H1 (cell line): ENCODE results near the gene HNRNPAB. TPM values are rescaled to one million over a fixed set of nuclear protein-coding genes. Genes with fewer than 3 reads are reported as not detected.

ENCODE experiments used
- BRCA1 ChIP-seq: IDR thresholded peaks from 2 replicates; pipeline ENCODE4 v1.6.1; 2012; ENCODE audit warnings: low read depth, low read length, improper control_type of control experiment
- CHD1 ChIP-seq: IDR thresholded peaks from 2 replicates; pipeline ENCODE4 v1.6.1; 2012; ENCODE audit warnings: low read depth, low read length, improper control_type of control experiment
- SUZ12 ChIP-seq: fragments of 200-600 bp; sonication (generic); IDR thresholded peaks from 2 replicates; pipeline ENCODE4 v1.6.1; 2012; ENCODE audit warnings: mild to moderate bottlenecking, inconsistent platforms, low read length, moderate library complexity, mixed read lengths
- TAF1 ChIP-seq: IDR thresholded peaks from 2 replicates; pipeline ENCODE4 v1.6.1; 2011; ENCODE audit warnings: mild to moderate bottlenecking, low read depth, low read length
- polyA plus RNA-seq, 7 experiments: library from polyadenylated mRNA; depleted of rRNA in 3 of 7; stranded (reverse) in 5 of 7; unstranded in 2 of 7; fragments of >200 nt in 5 of 7; fragments of 200-250 nt in 2 of 7; gene quantifications; 1 replicate in 5 of 7; 2 replicates in 1 of 7; 4 replicates in 1 of 7; pipeline versions ENCODE4 v1.2.1 to v1.2.3, GENCODE V29; 2011 to 2013; ENCODE audit warnings: missing spikeins in 2 of 7, mixed read lengths in 2 of 7
- total RNA-seq: library from RNA; stranded (reverse); fragmentation: NEBNext Ultra II Directional; extraction: Animal tissue kit (Norgen Biotek cat#: 25700); gene quantifications from 2 replicates; pipeline ENCODE4 v1.2.1, GENCODE V29; 2021
- TF ChIP-seq, protein P1 (sequence below): fragments of 300-600 bp; sonication (generic); IDR thresholded peaks from 2 replicates; pipeline ENCODE4 v1.7.1; 2012; ENCODE audit warnings: low read length, moderate library complexity, mild to moderate bottlenecking, inconsistent platforms; ENCODE audit not compliant: insufficient replicate concordance

Gene HNRNPAB
- total and polyA plus RNA-seq, 2 of the 8 experiments (the other 6 are each of a cell fraction or from before 2014, with no cell fraction given) = 373 to 563 TPM

DNA sequence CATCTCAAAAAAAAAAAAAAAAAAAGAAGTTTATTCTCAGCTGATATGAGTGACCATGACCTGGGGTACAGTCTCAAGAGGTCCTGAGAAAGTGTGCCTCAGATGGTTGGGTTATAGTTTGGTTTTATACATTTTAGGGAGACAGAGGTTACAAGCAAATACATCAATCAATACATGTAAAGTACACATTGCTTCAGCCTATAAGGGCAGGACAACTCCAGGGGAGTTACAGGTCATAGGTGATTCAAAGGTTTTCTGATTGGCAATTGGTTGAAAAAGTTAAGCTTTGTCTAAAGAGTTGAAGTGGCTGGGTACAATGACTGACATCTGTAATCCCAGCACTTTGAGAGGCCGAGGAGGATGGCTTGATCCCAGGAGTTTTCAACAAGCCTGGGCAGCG, 14.9 kb upstream of the HNRNPAB start (continued):
- TF ChIP-seq, protein P1, sequence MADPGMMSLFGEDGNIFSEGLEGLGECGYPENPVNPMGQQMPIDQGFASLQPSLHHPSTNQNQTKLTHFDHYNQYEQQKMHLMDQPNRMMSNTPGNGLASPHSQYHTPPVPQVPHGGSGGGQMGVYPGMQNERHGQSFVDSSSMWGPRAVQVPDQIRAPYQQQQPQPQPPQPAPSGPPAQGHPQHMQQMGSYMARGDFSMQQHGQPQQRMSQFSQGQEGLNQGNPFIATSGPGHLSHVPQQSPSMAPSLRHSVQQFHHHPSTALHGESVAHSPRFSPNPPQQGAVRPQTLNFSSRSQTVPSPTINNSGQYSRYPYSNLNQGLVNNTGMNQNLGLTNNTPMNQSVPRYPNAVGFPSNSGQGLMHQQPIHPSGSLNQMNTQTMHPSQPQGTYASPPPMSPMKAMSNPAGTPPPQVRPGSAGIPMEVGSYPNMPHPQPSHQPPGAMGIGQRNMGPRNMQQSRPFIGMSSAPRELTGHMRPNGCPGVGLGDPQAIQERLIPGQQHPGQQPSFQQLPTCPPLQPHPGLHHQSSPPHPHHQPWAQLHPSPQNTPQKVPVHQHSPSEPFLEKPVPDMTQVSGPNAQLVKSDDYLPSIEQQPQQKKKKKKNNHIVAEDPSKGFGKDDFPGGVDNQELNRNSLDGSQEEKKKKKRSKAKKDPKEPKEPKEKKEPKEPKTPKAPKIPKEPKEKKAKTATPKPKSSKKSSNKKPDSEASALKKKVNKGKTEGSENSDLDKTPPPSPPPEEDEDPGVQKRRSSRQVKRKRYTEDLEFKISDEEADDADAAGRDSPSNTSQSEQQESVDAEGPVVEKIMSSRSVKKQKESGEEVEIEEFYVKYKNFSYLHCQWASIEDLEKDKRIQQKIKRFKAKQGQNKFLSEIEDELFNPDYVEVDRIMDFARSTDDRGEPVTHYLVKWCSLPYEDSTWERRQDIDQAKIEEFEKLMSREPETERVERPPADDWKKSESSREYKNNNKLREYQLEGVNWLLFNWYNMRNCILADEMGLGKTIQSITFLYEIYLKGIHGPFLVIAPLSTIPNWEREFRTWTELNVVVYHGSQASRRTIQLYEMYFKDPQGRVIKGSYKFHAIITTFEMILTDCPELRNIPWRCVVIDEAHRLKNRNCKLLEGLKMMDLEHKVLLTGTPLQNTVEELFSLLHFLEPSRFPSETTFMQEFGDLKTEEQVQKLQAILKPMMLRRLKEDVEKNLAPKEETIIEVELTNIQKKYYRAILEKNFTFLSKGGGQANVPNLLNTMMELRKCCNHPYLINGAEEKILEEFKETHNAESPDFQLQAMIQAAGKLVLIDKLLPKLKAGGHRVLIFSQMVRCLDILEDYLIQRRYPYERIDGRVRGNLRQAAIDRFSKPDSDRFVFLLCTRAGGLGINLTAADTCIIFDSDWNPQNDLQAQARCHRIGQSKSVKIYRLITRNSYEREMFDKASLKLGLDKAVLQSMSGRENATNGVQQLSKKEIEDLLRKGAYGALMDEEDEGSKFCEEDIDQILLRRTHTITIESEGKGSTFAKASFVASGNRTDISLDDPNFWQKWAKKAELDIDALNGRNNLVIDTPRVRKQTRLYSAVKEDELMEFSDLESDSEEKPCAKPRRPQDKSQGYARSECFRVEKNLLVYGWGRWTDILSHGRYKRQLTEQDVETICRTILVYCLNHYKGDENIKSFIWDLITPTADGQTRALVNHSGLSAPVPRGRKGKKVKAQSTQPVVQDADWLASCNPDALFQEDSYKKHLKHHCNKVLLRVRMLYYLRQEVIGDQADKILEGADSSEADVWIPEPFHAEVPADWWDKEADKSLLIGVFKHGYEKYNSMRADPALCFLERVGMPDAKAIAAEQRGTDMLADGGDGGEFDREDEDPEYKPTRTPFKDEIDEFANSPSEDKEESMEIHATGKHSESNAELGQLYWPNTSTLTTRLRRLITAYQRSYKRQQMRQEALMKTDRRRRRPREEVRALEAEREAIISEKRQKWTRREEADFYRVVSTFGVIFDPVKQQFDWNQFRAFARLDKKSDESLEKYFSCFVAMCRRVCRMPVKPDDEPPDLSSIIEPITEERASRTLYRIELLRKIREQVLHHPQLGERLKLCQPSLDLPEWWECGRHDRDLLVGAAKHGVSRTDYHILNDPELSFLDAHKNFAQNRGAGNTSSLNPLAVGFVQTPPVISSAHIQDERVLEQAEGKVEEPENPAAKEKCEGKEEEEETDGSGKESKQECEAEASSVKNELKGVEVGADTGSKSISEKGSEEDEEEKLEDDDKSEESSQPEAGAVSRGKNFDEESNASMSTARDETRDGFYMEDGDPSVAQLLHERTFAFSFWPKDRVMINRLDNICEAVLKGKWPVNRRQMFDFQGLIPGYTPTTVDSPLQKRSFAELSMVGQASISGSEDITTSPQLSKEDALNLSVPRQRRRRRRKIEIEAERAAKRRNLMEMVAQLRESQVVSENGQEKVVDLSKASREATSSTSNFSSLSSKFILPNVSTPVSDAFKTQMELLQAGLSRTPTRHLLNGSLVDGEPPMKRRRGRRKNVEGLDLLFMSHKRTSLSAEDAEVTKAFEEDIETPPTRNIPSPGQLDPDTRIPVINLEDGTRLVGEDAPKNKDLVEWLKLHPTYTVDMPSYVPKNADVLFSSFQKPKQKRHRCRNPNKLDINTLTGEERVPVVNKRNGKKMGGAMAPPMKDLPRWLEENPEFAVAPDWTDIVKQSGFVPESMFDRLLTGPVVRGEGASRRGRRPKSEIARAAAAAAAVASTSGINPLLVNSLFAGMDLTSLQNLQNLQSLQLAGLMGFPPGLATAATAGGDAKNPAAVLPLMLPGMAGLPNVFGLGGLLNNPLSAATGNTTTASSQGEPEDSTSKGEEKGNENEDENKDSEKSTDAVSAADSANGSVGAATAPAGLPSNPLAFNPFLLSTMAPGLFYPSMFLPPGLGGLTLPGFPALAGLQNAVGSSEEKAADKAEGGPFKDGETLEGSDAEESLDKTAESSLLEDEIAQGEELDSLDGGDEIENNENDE = no peak
- TF ChIP-seq TAF1 = no peak
- TF ChIP-seq SUZ12 = no peak
- TF ChIP-seq CHD1 = no peak
- no peak for TF ChIP-seq BRCA1
